HCT116 (cell line): ENCODE results near the gene LIMD2. TPM values are rescaled to one million over a fixed set of nuclear protein-coding genes. Genes with fewer than 3 reads are reported as not detected.

Experiments used
- ATAC-seq: fragments of 200-7000 bp; cut with Tn5 transposase; 2 replicates; pipeline ENCODE4 v1.9.1; 2020; ENCODE audit warnings: mild to moderate bottlenecking, moderate library complexity
- BruUV-seq: library from RNA; stranded (reverse); fragments of 400-500 nt; replicated peaks from 2 replicates; lab custom pipeline; 2021; lab: Mats Ljungman, UMichigan
- CTCF ChIA-PET: fragments of 300-600 bp; sonication (Branson Sonifier 250); formaldehyde crosslinking; loops from one replicate; lab custom pipeline; 2021; ENCODE audit warnings: antibody characterized with exemption; lab: Charles Lee
- POLR2A ChIA-PET: fragments of 300-600, 350-600 bp; sonication (Branson Sonifier 250); formaldehyde crosslinking; loops from one replicate; lab custom pipeline; 2021; ENCODE audit warnings: antibody characterized with exemption; lab: Charles Lee
- RAD21 ChIA-PET, 2 experiments: fragments of 300-600 bp; sonication (Branson Sonifier 250); formaldehyde crosslinking; loops; one replicate each; lab custom pipeline; 2023; ENCODE audit warnings: low total read pairs in 2 of 2; ENCODE audit not compliant: uncharacterized antibody in 2 of 2, unreplicated experiment in 2 of 2, low non-redundant PET in 1 of 2; lab: Charles Lee
- DNase-seq: peaks from one replicate; pipeline ENCODE4 v3.0.0-alpha.2; 2010; ENCODE audit warnings: low read depth, low spot score
- H2AFZ ChIP-seq: fragments of 200-600 bp; shearing (Covaris generic), sonication (generic); 2 replicates; pipeline ENCODE4 v1.6.1; 2017; ENCODE audit warnings: low read depth, mixed run types, mixed read lengths, antibody characterized with exemption, low read length; ENCODE audit not compliant: poor library complexity, severe bottlenecking
- H3K27ac ChIP-seq: 2 replicates; pipeline ENCODE4 v1.5.1; 2012; ENCODE audit warnings: low read depth, low read length
- H3K27me3 ChIP-seq: fragments of 200-600 bp; sonication (generic); 2 replicates; pipeline ENCODE4 v1.6.1; 2016; ENCODE audit warnings: mixed run types, low read length, mixed read lengths; ENCODE audit not compliant: insufficient read depth
- H3K36me3 ChIP-seq, 2 experiments: fragments of 200-500 bp in 1 of 2; fragments of 200-600 bp in 1 of 2; sonication (Bioruptor generic) in 1 of 2; sonication (generic) in 1 of 2; 2 replicates each; pipeline versions ENCODE4 v1.5.1 to v1.6.1; 2014 to 2016; ENCODE audit warnings: low read length in 2 of 2, inconsistent platforms in 1 of 2, mixed read lengths in 1 of 2, mixed run types in 1 of 2; ENCODE audit not compliant: insufficient read depth in 2 of 2, control insufficient read depth in 1 of 2
- H3K4me1 ChIP-seq, 2 experiments: fragments of 200-600 bp in 1 of 2; sonication (generic) in 1 of 2; 2 replicates each; pipeline versions ENCODE4 v1.5.1 to v1.6.1; 2012 to 2017; ENCODE audit warnings: low read length in 2 of 2, inconsistent platforms in 1 of 2, mild to moderate bottlenecking in 1 of 2, mixed read lengths in 1 of 2, mixed run types in 1 of 2, moderate library complexity in 1 of 2; ENCODE audit not compliant: insufficient read depth in 2 of 2, control insufficient read depth in 1 of 2
- H3K4me2 ChIP-seq: fragments of 200-600 bp; sonication (generic); 2 replicates; pipeline ENCODE4 v1.6.1; 2017; ENCODE audit warnings: mixed run types, low read length, mixed read lengths
- H3K4me3 ChIP-seq, 2 experiments: fragments of 200-600 bp in 1 of 2; sonication (generic) in 1 of 2; replicated peaks in 1 of 2; 2 replicates each; pipeline ENCODE4 v1.5.1; 2011 to 2016; ENCODE audit warnings: low read length in 2 of 2, control low read depth in 1 of 2, low read depth in 1 of 2, mild to moderate bottlenecking in 1 of 2, mixed read lengths in 1 of 2, mixed run types in 1 of 2
- H3K79me2 ChIP-seq: fragments of 200-600 bp; sonication (generic); 2 replicates; pipeline ENCODE4 v1.6.1; 2017; ENCODE audit warnings: mild to moderate bottlenecking, mixed run types, low read length, moderate library complexity, mixed read lengths; ENCODE audit not compliant: insufficient read depth
- H3K9ac ChIP-seq: fragments of 200-600 bp; sonication (generic); 2 replicates; pipeline ENCODE4 v1.6.1; 2016; ENCODE audit warnings: low read length, mixed read lengths
- H3K9me2 ChIP-seq: fragments of 200-600 bp; sonication (generic), shearing (Covaris generic); 2 replicates; pipeline ENCODE4 v1.6.1; 2017; ENCODE audit warnings: mixed run types, mild to moderate bottlenecking, moderate library complexity; ENCODE audit not compliant: insufficient read depth
- H3K9me3 ChIP-seq, 2 experiments: fragments of 200-500 bp in 1 of 2; fragments of 200-600 bp in 1 of 2; sonication (Bioruptor generic) in 1 of 2; sonication (generic) in 1 of 2; 2 replicates each; pipeline ENCODE4 v1.6.1; 2014 to 2017; ENCODE audit warnings: low read length in 2 of 2, mixed read lengths in 2 of 2, inconsistent platforms in 1 of 2, low read depth in 1 of 2, mild to moderate bottlenecking in 1 of 2, mixed run types in 1 of 2, moderate library complexity in 1 of 2; ENCODE audit not compliant: control insufficient read depth in 1 of 2, insufficient read depth in 1 of 2
- H4K20me1 ChIP-seq: fragments of 200-600 bp; sonication (generic), shearing (Covaris generic); 2 replicates; pipeline ENCODE4 v1.6.1; 2017; ENCODE audit warnings: mixed run types, mild to moderate bottlenecking, moderate library complexity; ENCODE audit not compliant: insufficient read depth
- CBX3 ChIP-seq: IDR thresholded peaks from 2 replicates; pipeline ENCODE4 v1.6.1; 2012; ENCODE audit warnings: low read depth
- EGR1 ChIP-seq: IDR thresholded peaks from 2 replicates; pipeline ENCODE4 v1.6.1; 2012; ENCODE audit warnings: low read depth
- ELF1 ChIP-seq: IDR thresholded peaks from 2 replicates; pipeline ENCODE4 v1.6.1; 2012; ENCODE audit warnings: low read depth, borderline replicate concordance
- EZH2phosphoT487 ChIP-seq: fragments of 200-600 bp; IDR thresholded peaks from 2 replicates; pipeline ENCODE4 v1.6.1; 2018; ENCODE audit warnings: antibody characterized with exemption, borderline replicate concordance
- FOSL1 ChIP-seq: IDR thresholded peaks from 2 replicates; pipeline ENCODE4 v1.6.1; 2012; ENCODE audit warnings: low read depth
- POLR2A ChIP-seq: IDR thresholded peaks from 2 replicates; pipeline ENCODE4 v1.7.0; 2011; ENCODE audit warnings: borderline replicate concordance; ENCODE audit not compliant: insufficient read depth, insufficient read length; ENCODE audit errors: extremely low read depth
- POLR2AphosphoS5 ChIP-seq: IDR thresholded peaks from 2 replicates; pipeline ENCODE4 v1.6.1; 2011; ENCODE audit warnings: mild to moderate bottlenecking, low read depth, low read length, moderate library complexity
- RAD21 ChIP-seq: IDR thresholded peaks from 2 replicates; pipeline ENCODE4 v1.6.1; 2012; ENCODE audit warnings: low read depth, mild to moderate bottlenecking
- SIN3A ChIP-seq: IDR thresholded peaks from 2 replicates; pipeline ENCODE4 v1.6.1; 2012; ENCODE audit warnings: low read depth
- SP1 ChIP-seq: IDR thresholded peaks from 2 replicates; pipeline ENCODE4 v1.6.1; 2012; ENCODE audit warnings: low read depth
- SRF ChIP-seq: IDR thresholded peaks from 2 replicates; pipeline ENCODE4 v1.6.1; 2012; ENCODE audit warnings: low read depth
- TCF7L2 ChIP-seq: IDR thresholded peaks from 2 replicates; pipeline ENCODE4 v1.7.0; 2011; ENCODE audit warnings: borderline replicate concordance, inconsistent platforms; ENCODE audit not compliant: insufficient read depth, insufficient read length; ENCODE audit errors: extremely low read depth
- YY1 ChIP-seq: IDR thresholded peaks from 2 replicates; pipeline ENCODE4 v1.6.1; 2011; ENCODE audit warnings: low read length, low read depth, moderate library complexity, mild to moderate bottlenecking; ENCODE audit not compliant: insufficient replicate concordance; ENCODE audit errors: extremely low read depth
- ZFX ChIP-seq: fragments of 450-650 bp; IDR thresholded peaks from 2 replicates; pipeline ENCODE4 v1.6.1; 2017
- intact Hi-C: fragments of 100-400 bp; cut with micrococcal nuclease; formaldehyde crosslinking; loops from 2 replicates; pipeline ENCODE4 v1.10.0; 2022
- total RNA-seq: library from RNA; stranded (reverse); gene quantifications from one replicate; pipeline ENCODE4 v1.2.1, GENCODE V29; 2021; ENCODE audit not compliant: unreplicated experiment
- TF ChIP-seq, protein P1 (sequence below): IDR thresholded peaks from 2 replicates; pipeline ENCODE4 v1.6.1; 2012
- TF ChIP-seq, protein P2 (sequence below): IDR thresholded peaks from 2 replicates; pipeline ENCODE4 v1.6.1; 2011; ENCODE audit warnings: mild to moderate bottlenecking, low read length, moderate library complexity; ENCODE audit not compliant: insufficient replicate concordance; ENCODE audit errors: extremely low read depth
- TF ChIP-seq, protein P3 (sequence below), 3 experiments: fragments of 200-600 bp in 1 of 3; sonication (generic) in 1 of 3; IDR thresholded peaks in 2 of 3; conservative IDR thresholded peaks in 1 of 3; 2 replicates each; pipeline ENCODE4 v1.5.1; 2012 to 2017; ENCODE audit warnings: low read depth in 2 of 3, low read length in 2 of 3, antibody characterized with exemption in 1 of 3, borderline replicate concordance in 1 of 3, control low read depth in 1 of 3, mild to moderate bottlenecking in 1 of 3, mixed read lengths in 1 of 3, mixed run types in 1 of 3, moderate library complexity in 1 of 3; ENCODE audit not compliant: insufficient read depth in 1 of 3
- TF ChIP-seq, protein P4 (sequence below): IDR thresholded peaks from 2 replicates; pipeline ENCODE4 v1.6.1; 2012

The LIMD2 gene
- total RNA-seq, 1 experiment from 2014 or later: 8.4 TPM

DNA sequence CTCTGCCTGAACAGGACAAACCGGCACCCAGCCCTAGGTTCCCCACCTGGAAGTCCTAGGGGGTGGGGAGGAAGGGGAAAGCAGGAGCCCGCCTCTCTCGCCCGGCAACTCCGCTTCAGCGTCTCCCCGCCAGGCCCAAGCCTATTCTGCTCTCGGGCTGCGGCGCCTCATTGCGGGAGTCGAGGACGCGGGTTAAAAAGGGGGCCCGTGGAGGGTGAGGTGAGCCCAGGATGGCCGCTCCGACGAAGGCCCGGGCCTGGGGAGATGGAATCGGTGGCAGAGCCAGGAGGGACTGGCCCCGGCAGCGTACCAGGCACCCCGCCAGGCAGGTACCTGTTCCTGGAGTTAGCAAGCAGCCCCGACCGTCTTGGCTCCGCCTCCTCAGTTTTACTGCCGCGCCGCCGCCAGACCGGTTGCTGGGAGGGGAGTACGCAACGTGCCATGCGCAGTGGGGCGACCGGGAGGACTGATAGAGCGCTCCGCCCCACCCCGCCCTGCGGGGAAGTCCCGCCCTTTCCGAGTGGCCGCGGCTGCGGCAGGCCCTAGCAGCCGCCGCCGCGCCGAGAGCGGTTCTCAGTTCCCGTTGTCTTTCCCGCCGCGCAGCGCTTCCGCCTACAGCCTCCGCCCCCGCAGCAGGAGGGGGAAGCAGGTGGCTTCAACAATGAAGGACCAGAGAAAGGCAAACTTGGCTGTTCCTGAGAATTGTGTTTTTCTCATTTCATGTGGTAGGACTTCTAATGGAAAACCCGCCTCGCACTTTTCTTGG lies 41.7 kb upstream of the LIMD2 start, which contains the start of gene STRADA:
TSS of gene STRADA (minus strand) at position 392 of the 766 bp plus-strand sequence. CDS start 13,430 bp downstream, outside the sequence.
- DNase-seq (peak; percentile 98), ATAC-seq (peak; percentile 90)
- H3K79me2 ChIP-seq: peaks cover 18% of the 10 kb centered on the region
- ChIA-PET POLR2A (interaction anchor here (1.1 to 1.5 kb wide), 4 partner anchors 9 to 120 kb away, joined by 3 to 26 read pairs (median 6); partner anchors contain the start of genes CCDC47, DDX42 and MAP3K3), CTCF (interaction anchor here (1.2 to 1.3 kb wide), 2 partner anchors 9 to 25 kb away, joined by 3 to 5 read pairs; no protein-coding TSS in a partner anchor), RAD21 (no interaction called here)
- H3K9ac ChIP-seq: peak within 1 kb of the TSS; percentile 88
- H3K27ac ChIP-seq: peak within 1 kb of the TSS; percentile 89
- no peaks in the 10 kb centered on the region; the same call in 1 of the 2 replicates for H4K20me1 ChIP-seq
- H2AFZ ChIP-seq: no peak within 1 kb of the TSS
- intact Hi-C loops: loop anchor here (1.0 to 2.0 kb wide), 2 partner anchors 32 to 93 kb away; partner anchors contain the start of gene CCDC47
- peaks cover 11 to 15% of the 10 kb centered on the region in 2 experiments; a peak in 3 of 4 replicates for H3K36me3 ChIP-seq
- H3K9me2 ChIP-seq: no peaks in the 10 kb centered on the region
- H3K4me3 ChIP-seq: peak within 1 kb of the TSS; percentile 87 to 97
- no peaks in the 10 kb centered on the region for H3K9me3 ChIP-seq
- H3K4me2 ChIP-seq: peak within 1 kb of the TSS; percentile 89
- no TSS peak for BruUV-seq
- H3K27me3 ChIP-seq: no peaks in the 10 kb centered on the region
- H3K4me1 ChIP-seq: peaks cover 6 to 23% of the 10 kb centered on the region in 2 experiments; a peak in 3 of 4 replicates
- TF ChIP-seq SP1 (peak; percentile 80), CBX3 (no peak; the same call in 1 of the 2 replicates), SIN3A (peak; percentile 93), EZH2phosphoT487 (no peak), RAD21 (no peak; the same call in 1 of the 2 replicates), ELF1 (peak; percentile 71), EGR1 (peak; percentile 99), POLR2AphosphoS5 (peak; percentile 98), SRF (peak; percentile 15; the same call in 1 of the 2 replicates), TCF7L2 (peak; percentile 49), FOSL1 (peak; percentile 55; the same call in 1 of the 2 replicates), ZFX (peak; percentile 94), POLR2A (peak; percentile 73), YY1 (peak; percentile 75)
- TF ChIP-seq, protein P1, sequence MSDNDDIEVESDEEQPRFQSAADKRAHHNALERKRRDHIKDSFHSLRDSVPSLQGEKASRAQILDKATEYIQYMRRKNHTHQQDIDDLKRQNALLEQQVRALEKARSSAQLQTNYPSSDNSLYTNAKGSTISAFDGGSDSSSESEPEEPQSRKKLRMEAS: peak; percentile 88
- TF ChIP-seq, protein P2, sequence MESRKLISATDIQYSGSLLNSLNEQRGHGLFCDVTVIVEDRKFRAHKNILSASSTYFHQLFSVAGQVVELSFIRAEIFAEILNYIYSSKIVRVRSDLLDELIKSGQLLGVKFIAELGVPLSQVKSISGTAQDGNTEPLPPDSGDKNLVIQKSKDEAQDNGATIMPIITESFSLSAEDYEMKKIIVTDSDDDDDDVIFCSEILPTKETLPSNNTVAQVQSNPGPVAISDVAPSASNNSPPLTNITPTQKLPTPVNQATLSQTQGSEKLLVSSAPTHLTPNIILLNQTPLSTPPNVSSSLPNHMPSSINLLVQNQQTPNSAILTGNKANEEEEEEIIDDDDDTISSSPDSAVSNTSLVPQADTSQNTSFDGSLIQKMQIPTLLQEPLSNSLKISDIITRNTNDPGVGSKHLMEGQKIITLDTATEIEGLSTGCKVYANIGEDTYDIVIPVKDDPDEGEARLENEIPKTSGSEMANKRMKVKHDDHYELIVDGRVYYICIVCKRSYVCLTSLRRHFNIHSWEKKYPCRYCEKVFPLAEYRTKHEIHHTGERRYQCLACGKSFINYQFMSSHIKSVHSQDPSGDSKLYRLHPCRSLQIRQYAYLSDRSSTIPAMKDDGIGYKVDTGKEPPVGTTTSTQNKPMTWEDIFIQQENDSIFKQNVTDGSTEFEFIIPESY: peak; percentile 65
- TF ChIP-seq, protein P3, sequence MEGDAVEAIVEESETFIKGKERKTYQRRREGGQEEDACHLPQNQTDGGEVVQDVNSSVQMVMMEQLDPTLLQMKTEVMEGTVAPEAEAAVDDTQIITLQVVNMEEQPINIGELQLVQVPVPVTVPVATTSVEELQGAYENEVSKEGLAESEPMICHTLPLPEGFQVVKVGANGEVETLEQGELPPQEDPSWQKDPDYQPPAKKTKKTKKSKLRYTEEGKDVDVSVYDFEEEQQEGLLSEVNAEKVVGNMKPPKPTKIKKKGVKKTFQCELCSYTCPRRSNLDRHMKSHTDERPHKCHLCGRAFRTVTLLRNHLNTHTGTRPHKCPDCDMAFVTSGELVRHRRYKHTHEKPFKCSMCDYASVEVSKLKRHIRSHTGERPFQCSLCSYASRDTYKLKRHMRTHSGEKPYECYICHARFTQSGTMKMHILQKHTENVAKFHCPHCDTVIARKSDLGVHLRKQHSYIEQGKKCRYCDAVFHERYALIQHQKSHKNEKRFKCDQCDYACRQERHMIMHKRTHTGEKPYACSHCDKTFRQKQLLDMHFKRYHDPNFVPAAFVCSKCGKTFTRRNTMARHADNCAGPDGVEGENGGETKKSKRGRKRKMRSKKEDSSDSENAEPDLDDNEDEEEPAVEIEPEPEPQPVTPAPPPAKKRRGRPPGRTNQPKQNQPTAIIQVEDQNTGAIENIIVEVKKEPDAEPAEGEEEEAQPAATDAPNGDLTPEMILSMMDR (IDR thresholded peaks at IDR 0.05 in 2 of 3, conservative IDR thresholded peaks at IDR 0.05 in 1 of 3; ENCODE audit: borderline replicate concordance in 1 of 3, insufficient read depth in 1 of 3, low read depth in 2 of 3, low read length in 2 of 3): no peak
- TF ChIP-seq, protein P4, sequence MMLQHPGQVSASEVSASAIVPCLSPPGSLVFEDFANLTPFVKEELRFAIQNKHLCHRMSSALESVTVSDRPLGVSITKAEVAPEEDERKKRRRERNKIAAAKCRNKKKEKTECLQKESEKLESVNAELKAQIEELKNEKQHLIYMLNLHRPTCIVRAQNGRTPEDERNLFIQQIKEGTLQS: no peak
